ENCODE measurements around the gene PGAM1. TPM values are rescaled to one million over a fixed set of nuclear protein-coding genes. Genes with fewer than 3 reads are reported as not detected.

Gene PGAM1
- total and polyA plus RNA-seq, 2 of the 4 experiments (the other 2 are of a cell fraction) = 686 to 841 TPM

- Histone ChIP-seq H3K9ac (ENCODE audit: low read depth, low read length) (no peak overlapping the region), H2BK15ac (ENCODE audit: low read depth, low read length) (no peak overlapping the region), H4K8ac (ENCODE audit: low read depth in 2 of 2, low read length in 2 of 2) (no peak overlapping the region), H3K27me3 (ENCODE audit: control insufficient read depth, insufficient read depth, low read length) (no peaks in the 10 kb centered on the region), H3K4me3 (ENCODE audit: insufficient read depth, low read depth, low read length) (no peak overlapping the region), H3K4ac (ENCODE audit: low read depth, low read length) (no peak overlapping the region), H4K5ac (ENCODE audit: low read depth, low read length) (no peak overlapping the region), H3K4me2 (ENCODE audit: low read depth, low read length) (no peak overlapping the region), H3K27ac (ENCODE audit: insufficient read depth, low read length) (no peak overlapping the region), H2AFZ (replicated peaks; ENCODE audit: low read length, poor library complexity) (no peak overlapping the region), H3K56ac (ENCODE audit: extremely low read depth, insufficient read depth, low read length) (no peak overlapping the region), H4K91ac (ENCODE audit: insufficient read depth, low read depth, low read length) (no peak overlapping the region), H4K20me1 (ENCODE audit: insufficient read depth, low read length) (peaks cover 11% of the 10 kb centered on the region; the same call in 1 of the 2 replicates), H3K79me1 (ENCODE audit: low read depth in 1 of 2, low read length in 2 of 2) (peaks cover 15% of the 10 kb centered on the region in 2 experiments; a peak in 3 of 4 replicates), H2AK5ac (ENCODE audit: low read depth, low read length) (no peak overlapping the region), H3K23ac (ENCODE audit: low read depth, low read length) (no peak overlapping the region), H3K18ac (ENCODE audit: low read depth, low read length) (no peak overlapping the region), H3K4me1 (ENCODE audit: control insufficient read depth, insufficient read depth, low read length) (peaks cover 8% of the 10 kb centered on the region), H3K14ac (replicated peaks; ENCODE audit: low read depth, low read length) (no peak overlapping the region), H3K36me3 (ENCODE audit: control insufficient read depth, insufficient read depth, low read length) (peaks cover 71% of the 10 kb centered on the region), H2BK20ac (ENCODE audit: low read depth, low read length) (no peak overlapping the region), H2BK120ac (ENCODE audit: low read depth, low read length) (no peak overlapping the region), H3K9me3 (ENCODE audit: control insufficient read depth, insufficient read depth, low read length) (no peaks in the 10 kb centered on the region), H2AK9ac (replicated peaks; ENCODE audit: low read depth, low read length, poor library complexity) (no peak overlapping the region), H3K9me1 (ENCODE audit: insufficient read depth, low read length) (no peaks in the 10 kb centered on the region), H2BK5ac (ENCODE audit: low read depth, low read length, poor library complexity, severe bottlenecking) (no peak overlapping the region)
- TF ChIP-seq POLR2A (IDR thresholded peaks at IDR 0.05; ENCODE audit: low read depth, low read length) (no peak), NFE2L2 (IDR thresholded peaks at IDR 0.05; ENCODE audit: low read depth, low read length) (no peak), CTCF (conservative IDR thresholded peaks at IDR 0.05; ENCODE audit: low read depth, low read length) (no peak), CEBPB (IDR thresholded peaks at IDR 0.05; ENCODE audit: low read depth, low read length) (no peak), MXI1 (IDR thresholded peaks at IDR 0.05; ENCODE audit: borderline replicate concordance, low read depth, low read length) (no peak), MAZ (IDR thresholded peaks at IDR 0.05; ENCODE audit: borderline replicate concordance, low read depth, low read length) (no peak)
- BruUV-seq (replicated peaks) = no TSS peak
- ATAC-seq (ENCODE audit: low read depth) (peak; percentile 19; the same call in 1 of the 2 replicates), DNase-seq (peak; percentile 37)
- ChIA-PET CTCF (interaction anchor here (1.0 kb wide), 1 partner anchor 53 kb away, joined by 3 read pairs; no protein-coding TSS in a partner anchor), POLR2A (ENCODE audit: unreplicated experiment) (no interaction called here)
- in situ Hi-C loops (cut with MboI; ENCODE audit: low sequenced_read_pairs) (no loop called here), intact Hi-C loops (cut with micrococcal nuclease) (no loop called here), dilution Hi-C loops (cut with HindIII; ENCODE audit: low sequenced_read_pairs, unreplicated experiment) (no loop called here)
- 100% methylated on average over 1 of the region's 4 CpGs; no CpG with 5 or more reads in 1 of the 2 experiments for WGBS, 2 experiments (ENCODE audit: extremely low coverage in 2 of 2, insufficient read length in 1 of 2)
Observed at GRCh38 chr10:97466755-97467154, 40.8 kb downstream of the PGAM1 start.
